DMS53 treated with DMSO at 0.1 percent for 48 hours (cell line): ENCODE data around the gene SDHAF1.
A peak's percentile ranks its signal among the peaks of the same experiment; 100 is the strongest.
"Not testable (repeated sequence)": the region's sequence is repeated elsewhere in the genome, so short reads cannot be mapped to it uniquely, and the experiment has no call there.

Source experiments
- DNase-seq: peaks from one replicate; lab custom pipeline; 2025; ENCODE audit not compliant: unreplicated experiment; lab: John Stamatoyannopoulos, UW

The SDHAF1 gene

DNA sequence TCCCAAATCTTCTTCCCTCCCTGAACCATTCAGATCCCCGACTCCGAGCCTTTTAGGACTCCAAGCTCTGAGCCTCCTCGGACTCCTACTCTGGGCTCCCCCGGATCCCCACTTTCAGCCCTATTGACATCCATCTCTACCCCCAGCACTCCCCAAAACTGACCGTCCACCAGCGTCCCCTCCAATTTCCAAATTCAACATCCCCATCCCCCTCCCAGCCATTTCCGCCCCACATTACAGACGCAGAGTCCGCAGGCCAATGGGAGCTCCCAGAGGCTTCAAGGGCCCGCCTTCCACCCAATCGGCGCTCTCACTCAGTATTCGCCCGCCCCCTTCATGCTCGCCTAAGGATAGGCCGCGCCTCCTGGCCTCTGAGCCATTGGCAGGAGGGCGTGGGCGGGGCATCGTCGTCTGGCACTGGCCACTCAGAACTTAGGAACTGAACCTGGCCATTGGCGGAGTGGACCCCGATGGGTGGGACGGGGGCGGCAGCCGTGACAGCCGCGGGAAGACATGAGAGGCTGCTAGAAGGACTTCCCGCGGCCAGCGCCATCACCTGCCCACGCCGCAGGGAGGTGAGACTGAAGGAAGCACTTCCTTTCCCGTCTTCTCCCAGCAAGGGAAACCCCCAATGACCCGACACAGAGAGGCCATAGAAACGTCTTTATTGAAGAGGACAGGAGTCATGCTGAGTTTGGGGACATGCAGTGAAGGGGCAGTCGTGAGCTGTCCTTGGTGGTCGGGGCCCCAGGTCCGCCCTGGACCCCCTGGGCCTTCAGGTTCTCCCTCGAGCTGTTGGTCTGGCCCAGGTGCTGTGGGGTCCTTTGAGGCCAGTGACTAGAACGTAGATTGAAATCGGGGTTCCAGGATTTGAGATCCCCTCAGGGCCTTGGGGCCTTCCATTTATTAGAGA is 19.3 kb downstream of the SDHAF1 start, which contains the start of gene ALKBH6:
Gene ALKBH6 (minus strand): TSS at position 202 of the 913 bp plus-strand sequence. CDS start 816 bp downstream, outside the sequence.
- DNase-seq: peak; percentile 100

GRCh38 chr19:36019061-36019670 is 24.2 kb downstream of the SDHAF1 start:
- no peak for DNase-seq

GRCh38 chr19:36023432-36023831 is 28.4 kb downstream of the SDHAF1 start:
- DNase-seq: no peak

DNA sequence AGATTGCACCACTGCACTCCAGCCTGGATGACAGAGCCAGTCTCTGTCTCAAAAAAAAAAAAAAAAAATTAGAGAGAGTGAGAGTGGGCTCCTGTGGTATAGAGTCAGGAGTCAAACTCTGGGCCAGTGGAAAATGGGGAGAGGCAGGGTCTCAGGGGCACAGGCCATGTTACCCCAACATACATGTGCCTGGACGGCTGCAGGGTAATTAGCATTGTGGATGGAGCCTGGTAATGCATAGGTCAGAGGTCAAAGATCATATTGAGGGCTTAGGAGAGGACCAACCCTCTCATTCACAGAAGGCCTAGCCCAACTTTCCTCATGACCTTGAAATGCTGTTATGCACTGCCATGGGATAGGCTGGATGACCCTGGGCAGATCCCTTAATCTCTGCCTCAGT is 30.6 kb downstream of the SDHAF1 start:
- no peak for DNase-seq

DNA sequence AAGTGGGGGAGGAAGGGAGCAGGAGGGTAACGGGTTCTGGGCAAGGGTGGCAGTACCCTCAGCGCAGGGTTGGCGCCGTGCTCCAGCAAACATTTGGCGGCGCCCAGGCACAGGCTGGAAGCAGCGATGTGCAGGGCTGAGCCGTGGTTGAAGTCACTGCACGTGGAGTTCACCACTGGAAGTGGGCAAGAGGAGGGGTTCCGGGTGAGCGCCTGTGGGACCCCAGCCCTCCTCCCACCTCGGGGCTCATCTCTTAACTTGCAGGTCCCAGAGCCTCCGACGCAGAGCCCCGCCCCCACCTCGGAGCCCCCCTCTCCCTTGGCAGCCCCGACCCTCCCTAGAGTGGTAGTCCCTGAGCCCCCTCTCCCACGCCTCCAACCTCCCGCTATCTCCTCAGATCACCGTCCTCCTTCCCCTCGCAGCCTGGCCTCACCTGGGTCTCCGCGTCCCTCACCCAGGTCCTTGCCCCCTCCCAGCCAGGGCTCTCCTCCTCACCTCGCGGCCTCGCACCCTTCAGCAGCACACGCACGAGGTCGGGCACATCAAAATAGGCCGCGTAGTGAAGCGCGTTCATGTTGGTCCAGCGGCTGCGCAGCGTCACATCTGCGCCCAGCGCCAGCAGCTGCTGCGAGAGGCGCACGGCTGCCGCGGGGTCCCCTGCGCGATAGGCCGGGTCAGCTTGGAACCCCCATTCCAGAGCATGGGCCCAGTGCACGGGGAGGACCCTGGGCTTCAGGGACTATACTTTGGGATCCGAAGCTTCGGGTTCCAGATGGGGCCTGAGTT is 31.3 kb downstream of the SDHAF1 start:
- DNase-seq: no peak

DNA sequence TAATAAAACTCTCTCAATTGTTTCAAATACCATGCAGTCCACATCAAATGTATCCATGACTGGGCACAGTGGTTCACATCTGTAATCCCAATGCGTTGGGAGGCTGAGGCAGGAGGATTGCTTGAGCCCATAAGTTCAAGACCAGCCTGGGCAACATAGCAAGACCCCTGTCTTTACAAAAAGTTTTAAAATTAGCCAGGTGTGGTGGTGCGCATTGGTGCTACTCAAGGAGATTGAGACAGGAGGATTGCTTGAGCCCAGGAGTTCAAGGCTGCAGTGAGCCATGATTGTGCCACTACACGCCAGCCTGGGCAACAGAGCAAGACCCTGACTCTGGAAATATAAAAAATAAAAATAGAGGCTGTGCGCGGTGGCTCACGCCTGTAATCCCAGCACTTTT is 32.7 kb downstream of the SDHAF1 start:
- DNase-seq: no peak

- DNase-seq: no peak
Observed at GRCh38 chr19:36028313-36029041, 33.5 kb downstream of the SDHAF1 start.

DNA sequence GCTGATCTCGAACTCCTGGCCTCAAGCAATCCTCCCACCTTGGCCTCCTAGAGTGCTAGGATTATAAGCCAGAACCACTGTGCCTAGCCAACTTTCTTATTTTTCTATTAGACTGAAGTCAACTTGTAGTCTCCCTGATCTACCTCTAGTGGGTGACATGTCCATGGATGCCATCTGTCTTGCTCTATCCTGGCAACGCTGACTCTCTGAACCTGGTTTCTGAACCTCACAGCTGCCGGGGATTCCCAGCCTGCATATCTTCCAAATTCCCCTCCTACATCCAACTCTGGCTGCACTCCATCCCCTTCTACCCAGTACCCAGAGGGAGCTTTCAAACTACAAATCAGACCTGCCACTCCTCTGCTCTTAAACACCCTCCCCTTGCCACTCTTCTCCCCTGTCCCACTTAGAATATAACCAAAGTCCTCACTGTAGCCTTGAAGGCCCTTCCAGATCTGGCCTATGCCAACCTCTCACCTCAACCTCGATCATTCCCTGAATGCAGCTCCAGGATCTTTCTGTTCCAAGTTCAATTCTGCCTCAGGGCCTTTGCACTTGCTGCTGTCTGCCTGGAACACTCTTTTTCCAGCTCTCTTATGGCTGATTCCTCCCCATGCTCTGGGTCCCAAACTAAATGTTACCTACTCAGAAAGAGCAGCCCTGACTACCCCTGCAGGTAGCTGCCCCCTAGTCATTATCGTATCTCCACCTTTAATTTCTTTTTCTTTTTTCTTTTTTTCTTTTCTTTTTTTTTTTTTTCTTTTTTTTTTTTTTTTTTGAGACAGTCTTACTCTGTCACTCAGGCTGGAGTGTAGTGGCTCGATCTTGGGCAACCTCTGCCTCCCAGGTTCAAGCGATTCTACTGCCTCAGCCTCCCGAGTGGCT is 35.5 kb downstream of the SDHAF1 start:
- peak; percentile 8 for DNase-seq

GRCh38 chr19:36031308-36031707 is 36.3 kb downstream of the SDHAF1 start:
- DNase-seq: no peak

DNA sequence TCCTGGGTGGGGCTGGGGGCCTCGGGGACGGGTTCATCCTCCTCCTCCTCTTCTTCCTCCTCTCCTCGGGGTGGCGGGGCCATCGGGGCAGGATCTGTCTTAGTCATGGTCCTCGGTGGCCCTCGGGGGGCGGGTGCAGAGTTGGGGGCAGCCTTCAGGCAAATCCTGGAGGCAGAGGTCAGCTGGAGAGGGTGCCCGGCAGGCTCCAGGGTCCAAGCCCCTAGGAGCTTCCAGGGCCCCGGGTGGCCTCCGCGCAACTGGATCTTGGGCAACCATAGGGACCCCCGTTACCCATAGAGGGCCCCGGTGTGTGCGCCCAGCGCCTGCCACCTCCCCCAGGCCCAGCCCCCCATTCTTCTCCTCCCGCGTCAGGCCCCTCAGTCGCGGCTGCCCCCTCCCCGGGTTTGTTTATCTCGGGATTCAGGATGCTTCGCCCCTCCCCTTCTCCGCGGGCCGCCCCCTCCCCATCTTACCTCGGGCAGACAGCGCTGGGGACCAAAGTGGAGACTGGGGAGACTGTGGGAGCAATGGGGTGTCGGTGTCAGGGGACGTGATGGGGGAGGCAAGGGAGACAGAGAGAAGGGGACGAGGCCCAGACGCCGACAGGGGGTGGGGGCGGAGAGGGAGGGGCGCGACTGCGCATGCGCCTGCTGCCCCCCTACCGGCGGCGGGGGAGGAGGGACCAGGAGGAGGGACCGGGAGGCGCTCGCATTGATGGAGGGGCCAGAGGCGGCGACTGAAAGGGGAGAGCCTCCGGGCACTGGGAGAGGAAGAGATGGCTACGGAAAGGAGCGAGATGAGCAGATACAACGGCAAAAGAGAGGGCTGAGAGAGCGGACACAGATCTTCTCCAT is 37.5 kb downstream of the SDHAF1 start, which contains the start of gene CLIP3:
Gene CLIP3 (minus strand): TSS at position 623 of the 854 bp plus-strand sequence. CDS start 516 bp downstream, at position 107.
- DNase-seq: peak; percentile 17

DNA sequence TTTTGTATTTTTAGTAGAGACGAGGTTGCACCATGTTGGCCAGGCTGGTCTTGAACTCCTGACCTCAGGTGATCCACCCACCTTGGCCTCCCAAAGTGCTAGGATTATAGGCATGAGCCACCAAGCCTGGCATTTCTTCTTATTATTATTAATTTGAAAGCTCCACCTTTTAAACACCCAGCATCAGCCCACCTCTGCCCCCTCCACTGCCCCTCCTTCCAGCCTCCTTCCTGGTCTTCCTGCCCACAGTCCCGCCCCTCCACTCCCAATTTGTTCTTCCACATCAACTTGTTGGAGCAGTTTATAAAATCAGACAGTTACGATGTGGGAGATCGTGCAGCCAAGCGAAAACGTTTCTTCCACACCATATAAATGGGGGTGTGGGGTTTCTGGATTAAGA is 45.5 kb downstream of the SDHAF1 start:
- no peak for DNase-seq

DNA sequence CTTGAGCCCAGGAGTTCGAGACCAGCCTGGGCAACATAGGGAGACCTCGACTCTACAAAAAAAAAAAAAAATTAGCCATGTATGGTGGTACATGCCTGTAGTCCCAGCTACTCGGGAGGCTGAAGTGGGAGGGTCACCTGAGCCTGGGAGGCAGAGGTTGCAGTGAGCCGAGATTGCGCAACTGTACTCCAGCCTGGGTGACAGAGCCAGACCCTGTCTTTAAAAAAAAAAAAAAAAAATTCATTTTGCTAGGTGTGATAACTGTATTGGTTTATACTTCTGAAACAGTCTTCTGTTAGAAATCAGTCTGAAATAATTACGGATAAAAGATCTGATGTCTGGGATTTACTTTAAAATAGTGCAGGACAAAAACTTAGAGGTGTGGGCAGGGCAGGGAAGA is 46.1 kb downstream of the SDHAF1 start:
- not testable (repeated sequence) for DNase-seq

DNA sequence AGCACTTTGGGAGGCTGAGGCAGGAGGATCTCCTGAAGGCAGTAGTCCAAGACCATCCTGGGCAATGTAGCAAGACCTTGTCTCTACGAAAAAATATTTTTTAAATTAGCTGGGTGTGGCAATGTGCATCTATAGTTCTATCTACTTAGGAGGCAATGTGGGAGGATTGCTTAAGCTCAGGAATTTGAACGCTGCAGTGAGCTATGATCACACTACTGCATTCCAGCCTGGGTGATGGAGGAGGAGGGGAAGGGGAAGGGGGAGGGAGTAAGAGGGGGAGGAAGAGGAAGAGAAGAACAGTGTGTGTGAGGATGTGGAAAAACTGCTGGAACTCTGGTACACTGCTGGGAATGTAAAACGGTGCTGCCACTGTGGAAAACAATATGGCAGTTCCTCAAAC is 46.8 kb downstream of the SDHAF1 start:
- DNase-seq: no peak

DNA sequence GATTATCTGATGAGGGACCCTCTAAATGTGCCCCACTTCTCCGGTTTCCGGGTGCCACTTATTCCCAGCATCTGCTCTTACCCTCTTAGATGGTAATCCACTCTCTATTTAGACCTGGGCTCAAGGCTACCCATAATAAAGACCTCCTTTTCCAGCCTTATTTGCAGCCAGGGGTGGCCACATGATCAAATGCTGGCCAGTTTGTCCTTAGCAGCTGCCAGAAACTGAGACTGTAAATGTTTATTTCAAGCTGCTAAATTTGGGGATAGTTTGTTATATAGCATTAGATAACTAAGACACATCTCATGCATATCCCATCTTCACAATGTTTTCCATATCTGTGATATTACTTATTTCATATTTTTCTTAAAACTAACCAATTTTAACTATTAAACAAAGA is 49.0 kb downstream of the SDHAF1 start:
- DNase-seq: no peak
